Measurements from ENCODE around the gene EXOC1. TPM values are rescaled to one million over a fixed set of nuclear protein-coding genes. Genes with fewer than 3 reads are reported as not detected.
"Not testable (repeated sequence)": the region's sequence is repeated elsewhere in the genome, so short reads cannot be mapped to it uniquely, and the experiment has no call there.

Gene EXOC1
- total and polyA plus RNA-seq, 12 donors, result 14.2 to 44.2 (median 29.2) TPM

DNA sequence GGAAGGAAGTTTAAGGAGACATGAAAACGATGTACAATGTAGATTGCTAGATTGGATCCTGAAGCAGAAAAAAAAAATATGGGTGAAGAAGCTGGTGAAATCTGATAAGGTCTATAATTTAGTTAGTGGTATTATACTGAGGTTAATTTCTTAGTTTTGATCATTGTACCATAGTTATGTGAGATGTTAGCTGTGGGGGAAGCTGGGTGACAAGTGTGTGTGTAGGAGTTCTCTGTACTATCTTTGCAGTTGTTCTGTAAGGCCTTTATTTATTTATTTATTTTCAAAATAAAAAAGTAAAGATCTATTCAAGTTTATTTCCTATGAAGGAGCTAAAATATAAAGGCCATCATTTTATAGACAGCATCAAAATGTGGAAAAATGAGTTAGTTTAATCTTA is 12.5 kb upstream of the EXOC1 start:
- Histone ChIP-seq H3K36me3 (replicated peaks in 1 of 2) (no peaks in the 10 kb centered on the region), H3K4me3 (no peak overlapping the region), H3K27me3 (peaks cover 3% of the 10 kb centered on the region), H3K4me1 (replicated peaks in 1 of 2) (no peaks in the 10 kb centered on the region), H3K27ac (no peak overlapping the region), H3K9me3 (replicated peaks in 1 of 3) (no peaks in the 10 kb centered on the region)
- no peak for DNase-seq
- TF ChIP-seq, protein P1, sequence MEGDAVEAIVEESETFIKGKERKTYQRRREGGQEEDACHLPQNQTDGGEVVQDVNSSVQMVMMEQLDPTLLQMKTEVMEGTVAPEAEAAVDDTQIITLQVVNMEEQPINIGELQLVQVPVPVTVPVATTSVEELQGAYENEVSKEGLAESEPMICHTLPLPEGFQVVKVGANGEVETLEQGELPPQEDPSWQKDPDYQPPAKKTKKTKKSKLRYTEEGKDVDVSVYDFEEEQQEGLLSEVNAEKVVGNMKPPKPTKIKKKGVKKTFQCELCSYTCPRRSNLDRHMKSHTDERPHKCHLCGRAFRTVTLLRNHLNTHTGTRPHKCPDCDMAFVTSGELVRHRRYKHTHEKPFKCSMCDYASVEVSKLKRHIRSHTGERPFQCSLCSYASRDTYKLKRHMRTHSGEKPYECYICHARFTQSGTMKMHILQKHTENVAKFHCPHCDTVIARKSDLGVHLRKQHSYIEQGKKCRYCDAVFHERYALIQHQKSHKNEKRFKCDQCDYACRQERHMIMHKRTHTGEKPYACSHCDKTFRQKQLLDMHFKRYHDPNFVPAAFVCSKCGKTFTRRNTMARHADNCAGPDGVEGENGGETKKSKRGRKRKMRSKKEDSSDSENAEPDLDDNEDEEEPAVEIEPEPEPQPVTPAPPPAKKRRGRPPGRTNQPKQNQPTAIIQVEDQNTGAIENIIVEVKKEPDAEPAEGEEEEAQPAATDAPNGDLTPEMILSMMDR (IDR thresholded peaks at IDR 0.05), result no peak
- no peak for TF ChIP-seq POLR2A (IDR thresholded peaks at IDR 0.05)
- 81 to 92% (median 84%) methylated on average over 1 of the region's 1 CpG for WGBS, 4 donors
- intact Hi-C loops (cut with DNase I), result no loop called here

DNA sequence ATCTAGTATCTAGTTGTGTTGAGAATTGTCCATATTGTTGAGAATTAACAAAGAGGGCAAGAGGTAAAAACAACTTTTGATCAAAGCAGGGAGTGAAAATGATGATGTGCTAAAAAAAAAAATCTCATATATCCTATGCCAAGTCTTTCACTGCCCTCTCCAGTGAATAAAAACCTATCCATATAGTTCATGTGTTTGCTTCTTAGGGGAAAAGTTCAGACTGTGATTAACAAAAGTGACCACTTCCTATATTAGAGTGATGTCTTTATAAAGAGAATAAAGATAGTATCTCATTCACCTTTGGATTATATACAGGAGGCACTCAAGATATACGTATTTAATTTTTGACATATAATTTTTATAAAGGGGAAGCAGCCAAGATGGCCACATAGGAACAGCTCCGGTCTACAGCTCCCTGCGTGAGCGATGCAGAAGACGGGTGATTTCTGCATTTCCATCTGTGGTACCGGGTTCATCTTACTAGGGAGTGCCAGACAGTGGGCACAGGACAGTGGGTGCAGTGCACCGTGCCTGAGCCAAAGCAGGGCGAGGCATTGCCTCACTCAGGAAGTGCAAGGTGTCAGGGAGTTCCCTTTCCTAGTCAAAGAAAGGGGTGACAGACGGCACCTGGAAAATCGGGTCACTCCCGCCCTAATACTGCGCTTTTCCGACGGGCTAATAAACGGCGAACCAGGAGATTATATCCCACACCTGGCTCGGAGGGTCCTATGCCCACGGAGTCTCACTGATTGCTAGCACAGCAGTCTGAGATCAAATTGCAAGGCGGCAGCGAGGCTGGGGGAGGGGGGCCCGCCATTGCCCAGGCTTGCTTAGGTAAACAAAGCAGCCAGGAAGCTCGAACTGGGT is 11.8 kb upstream of the EXOC1 start:
- H3K4me1 ChIP-seq (replicated peaks in 1 of 2); H3K4me3 ChIP-seq; H3K36me3 ChIP-seq (replicated peaks in 1 of 2); H3K27me3 ChIP-seq; H3K27ac ChIP-seq; H3K9me3 ChIP-seq (replicated peaks in 1 of 3); DNase-seq; intact Hi-C loops (cut with DNase I): not testable (repeated sequence)
- WGBS, 4 donors, result 76 to 85% (median 83%) methylated on average over 18 to 21 of the region's 22 CpGs

DNA sequence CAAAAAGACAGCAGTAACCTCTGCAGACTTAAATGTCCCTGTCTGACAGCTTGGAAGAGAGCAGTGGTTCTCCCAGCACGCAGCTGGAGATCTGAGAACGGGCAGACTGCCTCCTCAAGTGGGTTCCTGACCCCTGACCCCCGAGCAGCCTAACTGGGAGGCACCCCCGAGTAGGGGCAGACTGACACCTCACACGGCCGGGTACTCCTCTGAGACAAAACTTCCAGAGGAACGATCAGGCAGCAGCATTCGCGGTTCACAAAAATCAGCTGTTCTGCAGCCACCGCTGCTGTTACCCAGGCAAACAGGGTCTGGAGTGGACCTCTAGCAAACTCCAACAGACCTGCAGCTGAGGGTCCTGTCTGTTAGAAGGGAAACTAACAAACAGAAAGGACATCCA is 11.1 kb upstream of the EXOC1 start:
- H3K27ac ChIP-seq; H3K4me1 ChIP-seq (replicated peaks in 1 of 2); H3K9me3 ChIP-seq (replicated peaks in 1 of 3); H3K27me3 ChIP-seq; H3K36me3 ChIP-seq (replicated peaks in 1 of 2); intact Hi-C loops (cut with DNase I); DNase-seq; H3K4me3 ChIP-seq: not testable (repeated sequence)
- 58 to 78% (median 64%) methylated on average over 2 to 10 of the region's 10 CpGs for WGBS, 4 donors

DNA sequence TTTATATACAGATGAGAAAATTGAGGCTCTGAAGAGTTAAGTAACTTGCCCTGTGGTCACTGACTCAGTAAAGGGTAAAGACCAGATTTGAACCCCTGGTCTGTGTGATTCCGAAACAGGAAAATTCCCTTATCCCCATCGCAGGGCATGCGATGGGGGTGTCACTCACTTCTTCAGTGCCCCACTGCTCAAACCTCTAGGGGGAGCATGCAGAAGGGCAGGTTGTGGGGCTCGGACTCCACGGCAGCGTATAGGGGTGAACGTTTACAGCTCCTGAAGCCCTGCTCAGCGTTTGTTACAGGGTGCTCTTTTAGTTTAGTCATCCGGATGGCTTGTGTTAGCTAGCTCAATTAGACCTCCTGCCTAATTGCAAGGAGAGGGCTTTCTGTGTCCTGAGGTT is 3.7 kb upstream of the EXOC1 start:
- TF ChIP-seq, protein P1 (IDR thresholded peaks at IDR 0.05), result no peak
- no peak for TF ChIP-seq POLR2A (IDR thresholded peaks at IDR 0.05)
- WGBS, 4 donors, result 56 to 85% (median 68%) methylated on average over 4 to 9 of the region's 9 CpGs
- Histone ChIP-seq H3K27me3 (no peaks in the 10 kb centered on the region), H3K4me3 (no peak overlapping the region), H3K27ac (no peak overlapping the region), H3K4me1 (replicated peaks in 1 of 2) (peaks cover 6% of the 10 kb centered on the region in 2 donors), H3K36me3 (replicated peaks in 1 of 2) (no peaks in the 10 kb centered on the region), H3K9me3 (replicated peaks in 1 of 3) (no peaks in the 10 kb centered on the region)
- DNase-seq, result no peak
- intact Hi-C loops (cut with DNase I), result no loop called here

DNA sequence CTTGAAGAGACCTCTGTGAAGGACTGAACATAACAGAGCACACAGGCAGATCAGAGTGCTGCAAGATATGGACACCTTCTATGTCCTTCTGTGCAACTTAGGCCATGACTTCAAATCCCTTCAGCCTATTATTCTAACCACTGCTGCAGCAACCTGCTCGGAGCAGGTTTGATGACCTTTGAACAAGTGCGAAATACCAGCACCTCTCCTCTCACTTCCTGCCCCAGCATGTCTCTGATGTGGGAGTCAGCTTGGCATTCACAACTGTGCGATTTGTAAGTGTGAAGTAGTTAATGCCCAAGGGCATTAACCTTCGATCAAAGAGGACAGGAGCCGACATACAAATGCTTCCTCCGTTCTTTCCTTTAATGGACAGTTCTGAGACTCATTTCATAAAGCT is 1.6 kb upstream of the EXOC1 start:
- Histone ChIP-seq H3K4me1 (replicated peaks in 1 of 2) (peaks cover 9 to 16% of the 10 kb centered on the region in 2 donors), H3K27me3 (no peaks in the 10 kb centered on the region), H3K4me3 (no peak overlapping the region), H3K9me3 (replicated peaks in 1 of 3) (no peaks in the 10 kb centered on the region), H3K36me3 (replicated peaks in 1 of 2) (no peaks in the 10 kb centered on the region), H3K27ac (no peak overlapping the region)
- WGBS, 4 donors, result 58 to 89% (median 80%) methylated on average over 6 of the region's 6 CpGs
- TF ChIP-seq POLR2A (IDR thresholded peaks at IDR 0.05), result no peak
- TF ChIP-seq, protein P1 (IDR thresholded peaks at IDR 0.05), result no peak
- no peak for DNase-seq
- intact Hi-C loops (cut with DNase I), result no loop called here

Data from adrenal gland (tissue), 12 donors.